SK-N-SH (cell line): ENCODE measurements around the gene PTPN22. TPM values are rescaled to one million over a fixed set of nuclear protein-coding genes. Genes with fewer than 3 reads are reported as not detected.

ENCODE experiments used
- CTCF ChIA-PET: fragments of 300-600, 350-600 bp; formaldehyde crosslinking; extraction: SDS; loops from one replicate; lab custom pipeline; 2021; lab: Yijun Ruan, JAX
- POLR2A ChIA-PET: fragments of 350-600 bp; sonication (Branson Sonifier 250); formaldehyde crosslinking; extraction: SDS; loops from one replicate; lab custom pipeline; 2020; ENCODE audit warnings: antibody characterized with exemption, inconsistent platforms; lab: Yijun Ruan, JAX
- DNase-seq: peaks from one replicate; pipeline ENCODE4 v3.0.0; 2012
- H2AFZ ChIP-seq: fragments of 200-600 bp; sonication (generic); 2 replicates; pipeline ENCODE4 v1.8.1; 2016; ENCODE audit warnings: antibody characterized with exemption, mild to moderate bottlenecking, low read depth
- H3F3A ChIP-seq: fragments of 200-600 bp; sonication (generic); replicated peaks from 2 replicates; pipeline ENCODE3; 2016; ENCODE audit warnings: antibody characterized with exemption, mild to moderate bottlenecking; ENCODE audit not compliant: insufficient read depth
- H3K27ac ChIP-seq, 2 experiments: fragments of 200-500 bp in 1 of 2; fragments of 200-600 bp in 1 of 2; sonication (Bioruptor generic) in 1 of 2; sonication (generic), shearing (Covaris generic) in 1 of 2; 2 replicates each; pipeline versions ENCODE4 v1.5.1 to v1.6.1; 2014 to 2016; ENCODE audit warnings: low read depth in 2 of 2, inconsistent platforms in 1 of 2, low read length in 1 of 2, mild to moderate bottlenecking in 1 of 2, mixed read lengths in 1 of 2
- H3K27me3 ChIP-seq: fragments of 200-600 bp; sonication (generic), shearing (Covaris generic); 2 replicates; pipeline ENCODE4 v1.6.1; 2016; ENCODE audit warnings: mixed run types; ENCODE audit not compliant: insufficient read depth
- H3K36me3 ChIP-seq, 2 experiments: fragments of 200-500 bp in 1 of 2; fragments of 200-600 bp in 1 of 2; sonication (Bioruptor generic) in 1 of 2; sonication (generic) in 1 of 2; replicated peaks in 1 of 2; 2 replicates each; pipeline versions ENCODE3 to v1.5.1; 2014 to 2016; ENCODE audit warnings: low read length in 1 of 2, mild to moderate bottlenecking in 1 of 2; ENCODE audit not compliant: insufficient read depth in 2 of 2, control insufficient read depth in 1 of 2
- H3K4me1 ChIP-seq, 2 experiments: fragments of 200-500 bp in 1 of 2; fragments of 200-600 bp in 1 of 2; sonication (Bioruptor generic) in 1 of 2; sonication (generic), shearing (Covaris generic) in 1 of 2; 2 replicates each; pipeline versions ENCODE4 v1.5.1 to v1.6.1; 2014 to 2016; ENCODE audit warnings: low read depth in 1 of 2, low read length in 1 of 2, mixed run types in 1 of 2; ENCODE audit not compliant: insufficient read depth in 2 of 2, control insufficient read depth in 1 of 2
- H3K4me2 ChIP-seq: fragments of 200-600 bp; sonication (generic), shearing (Covaris generic); 2 replicates; pipeline ENCODE4 v1.6.1; 2017; ENCODE audit warnings: mixed run types
- H3K4me3 ChIP-seq, 2 experiments: fragments of 200-500 bp in 1 of 2; fragments of 200-600 bp in 1 of 2; sonication (Bioruptor generic) in 1 of 2; sonication (generic), shearing (Covaris generic) in 1 of 2; 2 replicates each; pipeline versions ENCODE4 v1.5.1 to v1.8.1; 2014 to 2016; ENCODE audit warnings: low read depth in 2 of 2, inconsistent platforms in 1 of 2, low read length in 1 of 2, mild to moderate bottlenecking in 1 of 2, mixed read lengths in 1 of 2, moderate library complexity in 1 of 2
- H3K79me2 ChIP-seq: fragments of 200-600 bp; sonication (generic); 2 replicates; pipeline ENCODE4 v1.8.1; 2017; ENCODE audit warnings: mild to moderate bottlenecking; ENCODE audit not compliant: insufficient read depth
- H3K9ac ChIP-seq: fragments of 200-600 bp; sonication (generic); 2 replicates; pipeline ENCODE4 v1.6.1; 2017; ENCODE audit warnings: mixed run types
- H3K9me2 ChIP-seq: fragments of 200-600 bp; sonication (generic); 2 replicates; pipeline ENCODE4 v1.6.1; 2017; ENCODE audit warnings: mixed run types
- H3K9me3 ChIP-seq: fragments of 200-600 bp; sonication (generic); 2 replicates; pipeline ENCODE4 v1.6.1; 2017; ENCODE audit warnings: mixed run types, mild to moderate bottlenecking, moderate library complexity
- H4K20me1 ChIP-seq: fragments of 200-600 bp; sonication (generic); 2 replicates; pipeline ENCODE4 v1.6.1; 2017; ENCODE audit warnings: mild to moderate bottlenecking, mixed run types; ENCODE audit not compliant: insufficient read depth
- CHD2 ChIP-seq: fragments of 150-350 bp; IDR thresholded peaks from 2 replicates; pipeline ENCODE4 v1.6.1; 2018; ENCODE audit warnings: low read length; ENCODE audit not compliant: partially characterized antibody
- CTCF ChIP-seq: fragments of 200-600 bp; sonication (generic); IDR thresholded peaks from 2 replicates; pipeline ENCODE4 v1.6.1; 2017; ENCODE audit warnings: antibody characterized with exemption, mild to moderate bottlenecking, moderate library complexity
- ELF1 ChIP-seq: IDR thresholded peaks from 2 replicates; pipeline ENCODE4 v1.4.0; 2012
- EP300 ChIP-seq, 2 experiments: IDR thresholded peaks; 2 replicates each; pipeline versions ENCODE4 v1.4.0 to v1.6.1; 2012; ENCODE audit warnings: borderline replicate concordance in 1 of 2, low read depth in 1 of 2, low read length in 1 of 2
- FOSL2 ChIP-seq: IDR thresholded peaks from 2 replicates; pipeline ENCODE4 v1.4.0; 2012; ENCODE audit warnings: low read depth, mild to moderate bottlenecking, moderate library complexity, borderline replicate concordance
- FOXJ3 ChIP-seq: sonication (generic); formaldehyde crosslinking; IDR thresholded peaks from 2 replicates; pipeline ENCODE4 v1.5.1; 2020; ENCODE audit warnings: mild to moderate bottlenecking, missing genetic modification reagents
- FOXM1 ChIP-seq: IDR thresholded peaks from 2 replicates; pipeline ENCODE4 v1.4.0; 2012; ENCODE audit warnings: low read depth, mild to moderate bottlenecking
- GABPA ChIP-seq: IDR thresholded peaks from 2 replicates; pipeline ENCODE4 v1.4.0; 2012; ENCODE audit warnings: low read depth, mild to moderate bottlenecking
- GATA2 ChIP-seq: sonication (generic); formaldehyde crosslinking; IDR thresholded peaks from 2 replicates; pipeline ENCODE4 v1.5.0; 2020; ENCODE audit warnings: mild to moderate bottlenecking, missing genetic modification reagents
- IRF3 ChIP-seq: fragments of 150-350 bp; IDR thresholded peaks from 2 replicates; pipeline ENCODE4 v1.6.1; 2016; ENCODE audit warnings: mild to moderate bottlenecking, low read depth, low read length
- MAX ChIP-seq: IDR thresholded peaks from 2 replicates; pipeline ENCODE4 v1.4.0; 2012; ENCODE audit warnings: low read depth
- MEF2A ChIP-seq: IDR thresholded peaks from 2 replicates; pipeline ENCODE4 v1.4.0; 2012; ENCODE audit warnings: low read depth, borderline replicate concordance
- NFIC ChIP-seq: IDR thresholded peaks from 2 replicates; pipeline ENCODE4 v1.4.0; 2012; ENCODE audit warnings: borderline replicate concordance
- NRF1 ChIP-seq: IDR thresholded peaks from 2 replicates; pipeline ENCODE4 v1.6.1; 2012; ENCODE audit warnings: low read depth, mild to moderate bottlenecking, low read length
- PBX3 ChIP-seq: IDR thresholded peaks from 2 replicates; pipeline ENCODE4; 2012
- POLR2AphosphoS5 ChIP-seq: IDR thresholded peaks from 2 replicates; pipeline ENCODE4 v1.6.1; 2012; ENCODE audit warnings: low read depth, low read length
- RAD21 ChIP-seq: IDR thresholded peaks from 2 replicates; pipeline ENCODE4 v1.6.1; 2012; ENCODE audit warnings: mild to moderate bottlenecking, low read length
- RXRA ChIP-seq: IDR thresholded peaks from 2 replicates; pipeline ENCODE4 v1.4.0; 2012; ENCODE audit warnings: low read depth, mild to moderate bottlenecking, borderline replicate concordance
- SIN3A ChIP-seq: IDR thresholded peaks from 2 replicates; pipeline ENCODE4 v1.6.1; 2012; ENCODE audit warnings: low read depth, mild to moderate bottlenecking, low read length, moderate library complexity, borderline replicate concordance
- SMC3 ChIP-seq: IDR thresholded peaks from 2 replicates; pipeline ENCODE4 v1.6.1; 2012; ENCODE audit warnings: low read depth, low read length, improper control_type of control experiment
- TAF1 ChIP-seq: IDR thresholded peaks from 2 replicates; pipeline ENCODE4 v1.6.1; 2012; ENCODE audit warnings: low read depth, mild to moderate bottlenecking, low read length, moderate library complexity, borderline replicate concordance
- TCF12 ChIP-seq: IDR thresholded peaks from 2 replicates; pipeline ENCODE4 v1.4.0; 2012
- USF1 ChIP-seq: IDR thresholded peaks from 2 replicates; pipeline ENCODE4 v1.4.0; 2012; ENCODE audit warnings: low read depth, borderline replicate concordance
- YY1 ChIP-seq: IDR thresholded peaks from 2 replicates; pipeline ENCODE4 v1.4.0; 2012; ENCODE audit warnings: low read depth, mild to moderate bottlenecking
- ZBTB33 ChIP-seq: IDR thresholded peaks from 2 replicates; pipeline ENCODE4 v1.4.0; 2012; ENCODE audit warnings: low read depth, borderline replicate concordance
- WGBS: methylation state at CpG from one replicate; pipeline ENCODE4 v1.1.6; 2017; ENCODE audit warnings: low lambda C conversion rate; 5-methylcytosine and 5-hydroxymethylcytosine counted together
- polyA plus RNA-seq, 3 experiments: library from polyadenylated mRNA; depleted of rRNA; stranded (reverse); fragments of >200 nt; gene quantifications; 2 replicates each; pipeline ENCODE4 v1.2.3, GENCODE V29; 2012

Gene PTPN22
- polyA plus RNA-seq, 1 of the 3 experiments (the other 2 are of a cell fraction) = 0.12 TPM

GRCh38 chr1:113904674-113905434, 33.3 kb upstream of the PTPN22 start, which contains the start of the genes AP4B1 and DCLRE1B:
Gene AP4B1, minus strand, starts transcription at chr1:113904799. Its CDS starts 82 bp downstream, at chr1:113904717.
Gene DCLRE1B, plus strand, starts transcription at chr1:113905326. Its CDS starts 261 bp downstream, at chr1:113905587.
- WGBS = under 1% methylated on average over 58 of the region's 67 CpGs
- Histone ChIP-seq H3K4me2 (peak within 1 kb of the TSS; percentile 98), H3K36me3 (peaks cover 15 to 20% of the 10 kb centered on the region in 2 experiments), H3K79me2 (peaks cover 51% of the 10 kb centered on the region), H3K9me3 (no peaks in the 10 kb centered on the region), H4K20me1 (no peaks in the 10 kb centered on the region), H3K9ac (peak within 1 kb of the TSS; percentile 86), H3K4me1 (peaks cover 0 to 11% of the 10 kb centered on the region in 2 experiments; a peak in 2 of 4 replicates), H3K9me2 (no peaks in the 10 kb centered on the region), H3F3A (no peaks in the 10 kb centered on the region), H3K4me3 (peak within 1 kb of the TSS; percentile 62 to 84), H3K27me3 (no peaks in the 10 kb centered on the region), H2AFZ (peak within 1 kb of the TSS; percentile 93), H3K27ac (peak within 1 kb of the TSS; percentile 90 to 93)
- peak; percentile 95 for DNase-seq
- ChIA-PET POLR2A (interaction anchor here (1.1 to 1.5 kb wide), 3 partner anchors 25 to 93 kb away, joined by 3 to 21 read pairs (median 3); partner anchors contain the start of gene HIPK1), CTCF (interaction anchor here (0.8 to 4.0 kb wide), 9 partner anchors 11 to 378 kb away, joined by 3 to 19 read pairs (median 4); partner anchors contain the start of genes HIPK1, OLFML3 and PHTF1)
- TF ChIP-seq MAX (peak; percentile 35), MEF2A (no peak), FOXM1 (no peak), PBX3 (peak; percentile 53; the same call in 1 of the 2 replicates), USF1 (peak; percentile 16; the same call in 1 of the 2 replicates), RXRA (peak; percentile 37; the same call in 1 of the 2 replicates), POLR2AphosphoS5 (peak; percentile 88), NRF1 (peak; percentile 65), FOXJ3 (CRISPR knock-in tag) (0 out of 2 replicates have a peak, but pooled peaks have one; percentile 35), CTCF (peak; percentile 66), FOSL2 (peak; percentile 20; the same call in 1 of the 2 replicates), YY1 (peak; percentile 71; the same call in 1 of the 2 replicates), GATA2 (CRISPR knock-in tag) (no peak), CHD2 (peak; percentile 97), SMC3 (peak; percentile 52), IRF3 (no peak), ELF1 (peak; percentile 79), ZBTB33 (peak; percentile 79), NFIC (no peak), GABPA (peak; percentile 84), SIN3A (peak; percentile 98), EP300 (IDR thresholded peaks at IDR 0.05; ENCODE audit: borderline replicate concordance in 1 of 2, low read depth in 1 of 2, low read length in 1 of 2) (peak; percentile 31 to 76; a peak in 3 of 4 replicates), RAD21 (peak; percentile 64), TAF1 (peak; percentile 63), TCF12 (peak; percentile 52; the same call in 1 of the 2 replicates)
